Measurements from ENCODE around the gene ARHGAP26. TPM values are rescaled to one million over a fixed set of nuclear protein-coding genes. Genes with fewer than 3 reads are reported as not detected.

Gene ARHGAP26
- total and polyA plus RNA-seq, 9 donors, result 1.9 to 47.1 (median 12.0) TPM

GRCh38 chr5:142792012-142792864 lies 22.1 kb downstream of the ARHGAP26 start:
- H3K36me3 ChIP-seq, result no peaks in the 10 kb centered on the region
- no peak for DNase-seq
- no peaks in the 10 kb centered on the region for H3K4me1 ChIP-seq (ENCODE audit: insufficient read depth)
- TF ChIP-seq EP300 (IDR thresholded peaks at IDR 0.05) (no peak), POLR2A (IDR thresholded peaks at IDR 0.05) (no peak), CTCF (IDR thresholded peaks at IDR 0.05) (no peak)
- 80 to 85% (median 81%) methylated on average over 7 of the region's 7 CpGs for WGBS, 3 donors
- no peak overlapping the region for H3K4me3 ChIP-seq
- intact Hi-C loops (cut with DNase I), result no loop called here
- no peaks in the 10 kb centered on the region for H3K27me3 ChIP-seq
- H3K27ac ChIP-seq, result no peak overlapping the region
- H3K9me3 ChIP-seq, result no peaks in the 10 kb centered on the region

- H3K27me3 ChIP-seq, result no peaks in the 10 kb centered on the region
- H3K27ac ChIP-seq, result no peak overlapping the region
- H3K4me1 ChIP-seq (ENCODE audit: insufficient read depth), result no peaks in the 10 kb centered on the region
- no peak overlapping the region for H3K4me3 ChIP-seq
- TF ChIP-seq EP300 (IDR thresholded peaks at IDR 0.05) (no peak), POLR2A (IDR thresholded peaks at IDR 0.05) (no peak), CTCF (IDR thresholded peaks at IDR 0.05) (no peak)
- H3K9me3 ChIP-seq, result no peaks in the 10 kb centered on the region
- 87 to 89% (median 88%) methylated on average over 5 of the region's 5 CpGs for WGBS, 3 donors
- no peaks in the 10 kb centered on the region for H3K36me3 ChIP-seq
- DNase-seq, result no peak
- intact Hi-C loops (cut with DNase I), result no loop called here
These were observed 22.7 kb downstream of the ARHGAP26 start for GRCh38 chr5:142792865-142793232.

- no peak overlapping the region for H3K27ac ChIP-seq
- H3K4me1 ChIP-seq (ENCODE audit: insufficient read depth), result no peaks in the 10 kb centered on the region
- DNase-seq, result no peak
- intact Hi-C loops (cut with DNase I), result no loop called here
- no peaks in the 10 kb centered on the region for H3K27me3 ChIP-seq
- no peaks in the 10 kb centered on the region for H3K36me3 ChIP-seq
- no peak for TF ChIP-seq EP300 (IDR thresholded peaks at IDR 0.05)
- TF ChIP-seq POLR2A (IDR thresholded peaks at IDR 0.05), result no peak
- no peak for TF ChIP-seq CTCF (IDR thresholded peaks at IDR 0.05)
- no peak overlapping the region for H3K4me3 ChIP-seq
- WGBS, 3 donors, result 75 to 88% (median 82%) methylated on average over 2 of the region's 2 CpGs
- no peaks in the 10 kb centered on the region for H3K9me3 ChIP-seq
These were observed 24.4 kb downstream of the ARHGAP26 start for GRCh38 chr5:142794537-142794936.

- no peaks in the 10 kb centered on the region for H3K4me1 ChIP-seq (ENCODE audit: insufficient read depth)
- TF ChIP-seq POLR2A (IDR thresholded peaks at IDR 0.05) (no peak), CTCF (IDR thresholded peaks at IDR 0.05) (no peak), EP300 (IDR thresholded peaks at IDR 0.05) (no peak)
- WGBS, 3 donors, result 78 to 89% (median 79%) methylated on average over 3 of the region's 3 CpGs
- no peak for DNase-seq
- intact Hi-C loops (cut with DNase I), result no loop called here
- no peaks in the 10 kb centered on the region for H3K27me3 ChIP-seq
- no peak overlapping the region for H3K4me3 ChIP-seq
- H3K27ac ChIP-seq, result no peak overlapping the region
- no peaks in the 10 kb centered on the region for H3K9me3 ChIP-seq
- no peaks in the 10 kb centered on the region for H3K36me3 ChIP-seq
These were observed 25.1 kb downstream of the ARHGAP26 start for GRCh38 chr5:142795251-142795650.
